Measurements from ENCODE around the gene IGFBP5.

The IGFBP5 gene

GRCh38 chr2:216687111-216687510 is 8.2 kb downstream of the IGFBP5 start:
- DNase-seq: no peak

DNA sequence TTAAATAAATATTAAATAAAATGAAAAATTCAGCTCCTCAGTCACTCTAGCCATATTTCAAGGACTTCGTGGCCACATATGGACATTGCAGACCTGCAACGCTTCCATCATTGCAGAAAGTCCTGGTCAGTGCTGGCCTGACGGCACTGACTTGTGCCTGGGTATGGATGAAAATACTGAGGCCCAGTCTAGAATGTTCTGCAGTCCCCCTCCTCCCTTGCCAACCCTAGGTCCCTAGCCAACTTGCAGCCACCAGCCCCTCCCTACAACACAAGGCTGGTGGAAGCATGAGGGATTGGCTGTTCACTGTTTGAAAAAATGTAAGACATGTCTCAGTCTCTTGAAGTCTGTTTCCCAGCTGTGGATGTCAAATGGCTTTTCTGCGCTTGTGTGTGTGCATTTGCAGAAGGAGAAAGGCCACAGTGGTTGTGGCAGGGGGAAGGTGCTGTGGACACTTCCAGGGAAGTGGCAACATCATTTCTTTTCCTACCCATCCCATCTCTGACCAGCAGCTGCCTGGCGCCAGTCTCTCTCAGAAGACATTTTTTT is 9.9 kb downstream of the IGFBP5 start:
- DNase-seq: no peak

DNA sequence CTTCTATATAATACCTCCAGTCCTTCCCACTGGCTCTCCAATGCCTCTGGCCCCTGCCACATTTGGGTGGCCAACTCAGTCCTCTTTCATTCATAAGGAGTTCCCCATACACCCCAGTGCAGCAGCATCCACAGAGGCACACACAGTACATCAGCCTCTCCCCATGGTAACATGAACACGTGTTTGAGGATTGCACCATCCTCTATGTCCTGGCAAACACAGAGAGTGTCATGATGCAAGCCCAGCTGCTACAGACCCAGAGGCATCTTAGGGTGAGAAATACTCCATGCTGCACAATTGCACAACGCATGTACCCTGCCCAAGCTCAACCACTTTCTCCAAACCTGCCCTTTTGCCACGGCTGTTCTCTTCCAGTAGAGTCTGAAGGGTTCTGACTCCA is 11.5 kb downstream of the IGFBP5 start:
- DNase-seq: no peak

DNA sequence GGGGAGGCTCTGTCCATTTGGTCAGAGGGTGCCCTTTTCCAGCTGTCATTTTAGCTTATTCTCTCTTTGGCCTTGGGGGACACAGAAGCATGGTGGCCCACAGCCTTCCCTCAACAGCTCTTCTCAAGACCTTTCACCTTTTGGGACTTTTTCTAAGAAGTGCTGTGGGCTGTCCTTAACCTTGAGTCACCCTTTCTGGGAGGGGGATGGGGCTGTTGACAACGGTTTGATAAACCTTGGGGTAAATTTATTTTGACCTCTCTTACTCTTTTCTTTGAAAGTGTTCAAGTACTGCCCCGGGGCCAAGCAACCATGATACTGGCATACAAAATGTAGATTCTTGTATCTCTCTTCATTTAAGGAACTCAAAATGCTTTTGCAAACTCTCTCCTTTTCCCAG is 13.7 kb downstream of the IGFBP5 start:
- DNase-seq: no peak

GRCh38 chr2:216680951-216681629 is 14.3 kb downstream of the IGFBP5 start:
- DNase-seq: no peak

- no peak for DNase-seq
These were observed 15.7 kb downstream of the IGFBP5 start for GRCh38 chr2:216679658-216680024.

DNA sequence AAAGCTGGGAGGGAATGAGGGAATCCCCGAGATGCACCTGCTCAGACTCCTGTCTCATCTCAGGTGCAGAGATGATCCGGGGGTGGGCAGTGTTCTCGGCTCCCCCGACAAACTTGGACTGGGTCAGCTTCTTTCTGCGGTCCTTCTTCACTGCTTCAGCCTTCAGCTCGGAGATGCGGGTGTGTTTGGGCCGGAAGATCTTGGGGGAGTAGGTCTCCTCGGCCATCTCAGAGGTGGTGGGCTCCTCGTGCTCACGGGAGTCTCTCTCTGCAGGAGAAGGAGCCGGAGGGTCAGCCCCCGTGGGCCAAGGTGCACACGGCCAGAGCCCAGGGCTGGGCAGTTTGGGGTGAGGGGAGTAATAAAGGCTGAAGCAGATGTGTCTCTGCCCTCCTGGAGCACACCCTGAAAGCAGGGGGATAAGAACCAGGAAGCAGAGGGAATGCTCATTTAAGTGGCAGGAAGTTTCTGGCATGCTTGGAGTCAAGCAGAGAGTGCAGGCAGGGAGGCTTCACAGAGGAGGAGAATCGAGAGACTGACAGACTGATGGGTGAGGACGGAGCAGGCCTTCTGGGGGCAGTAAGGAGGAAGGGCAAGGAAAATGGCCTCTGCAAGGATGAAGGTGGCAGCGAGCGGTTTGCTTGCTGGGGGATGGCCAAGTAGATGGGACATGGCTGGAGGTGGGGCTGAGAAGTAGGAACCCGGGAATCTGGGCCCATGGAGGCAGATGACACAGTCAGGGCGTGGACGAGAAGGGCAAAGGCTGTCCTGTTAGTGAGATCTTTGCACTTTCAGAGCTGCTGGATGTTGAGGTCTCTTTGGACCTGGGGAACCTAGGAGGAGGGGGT is 16.3 kb downstream of the IGFBP5 start:
- no peak for DNase-seq

- no peak for DNase-seq
These were observed 17.3 kb downstream of the IGFBP5 start for GRCh38 chr2:216678098-216678465.

- DNase-seq: no peak
These were observed 17.8 kb downstream of the IGFBP5 start for GRCh38 chr2:216677439-216678097.

GRCh38 chr2:216676630-216677029 is 18.7 kb downstream of the IGFBP5 start:
- DNase-seq: no peak

GRCh38 chr2:216674376-216674775 is 21.0 kb downstream of the IGFBP5 start:
- no peak for DNase-seq

DNA sequence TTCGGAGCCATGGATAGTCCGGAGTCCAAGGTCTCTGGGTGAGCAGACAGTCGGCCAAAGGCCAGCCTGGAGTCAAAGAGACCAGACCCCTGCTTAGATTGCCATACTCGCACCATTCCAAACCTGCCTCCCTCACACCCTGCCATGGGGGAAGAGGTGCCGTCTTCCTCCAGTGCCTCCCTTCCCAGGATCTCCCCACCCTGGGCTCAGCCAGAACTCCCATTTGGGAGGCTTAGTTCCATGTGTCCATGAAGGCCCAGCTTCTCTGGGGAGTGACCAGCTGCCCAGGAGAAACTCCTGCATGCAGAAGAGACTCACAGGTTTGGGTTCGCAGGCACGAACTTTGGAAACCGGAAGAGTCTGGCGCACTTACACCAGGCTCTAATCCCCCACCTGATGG is 21.7 kb downstream of the IGFBP5 start:
- DNase-seq: no peak

- no peak for DNase-seq
These were observed 22.3 kb downstream of the IGFBP5 start for GRCh38 chr2:216673021-216673420.

- no peak for DNase-seq
These were observed 22.9 kb downstream of the IGFBP5 start for GRCh38 chr2:216672466-216672865.

- DNase-seq: no peak
These were observed 23.5 kb downstream of the IGFBP5 start for GRCh38 chr2:216671791-216672343.

DNA sequence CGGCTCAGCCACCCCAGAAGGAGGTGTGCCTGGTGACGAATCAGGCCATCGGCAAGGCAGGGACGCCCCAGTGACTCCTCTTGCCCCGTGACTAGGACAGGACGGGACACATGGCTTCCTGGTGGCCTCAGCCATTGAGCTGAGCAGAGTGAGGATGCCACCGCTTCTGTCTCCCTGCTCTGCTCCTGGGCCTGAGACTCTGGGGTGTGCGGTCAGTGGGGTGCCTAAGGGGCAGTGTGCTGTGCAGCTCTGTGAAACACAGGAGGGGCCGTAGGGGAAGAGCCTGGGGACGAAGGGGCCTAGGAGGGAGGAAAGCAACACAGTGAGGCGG is 24.3 kb downstream of the IGFBP5 start:
- DNase-seq: no peak

DNA sequence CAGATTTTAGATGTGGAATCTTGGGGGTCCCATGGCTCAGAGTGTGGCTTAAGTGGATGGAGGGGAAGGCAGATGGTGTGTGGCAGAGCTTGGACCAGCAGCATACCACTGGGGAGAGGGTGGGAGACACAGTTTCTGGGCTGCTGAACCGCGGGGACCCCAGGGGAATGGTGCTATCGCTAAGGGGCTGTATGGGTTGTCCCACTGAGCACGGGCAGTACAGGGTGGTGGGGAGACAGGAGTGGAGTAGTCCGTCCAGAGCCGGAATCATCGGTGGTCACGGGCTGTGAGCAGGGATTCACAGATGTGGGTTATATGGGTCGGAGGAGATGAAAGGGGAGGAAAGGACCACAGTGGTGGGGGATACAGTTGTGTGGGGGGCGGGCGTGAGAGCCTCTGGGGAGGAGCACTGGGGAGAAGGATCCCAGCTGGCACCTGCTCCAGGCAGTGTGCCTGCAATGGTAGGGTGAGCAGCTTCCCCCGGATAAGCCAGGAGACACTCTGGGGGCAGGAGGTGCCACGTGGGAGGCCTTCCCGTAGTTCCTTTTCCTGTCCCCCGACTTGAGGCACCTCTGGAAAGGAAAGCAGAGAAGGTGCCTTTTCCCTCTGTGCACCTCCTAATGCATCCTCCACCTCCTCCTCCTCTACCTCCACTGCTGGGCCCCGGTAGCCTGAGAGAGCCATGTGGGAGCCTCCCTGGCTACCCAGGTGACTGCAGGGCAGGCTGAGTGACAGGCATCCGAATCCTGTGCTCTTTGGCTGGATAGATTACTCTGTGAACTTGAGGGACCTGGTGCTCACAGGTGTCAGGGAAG is 24.9 kb downstream of the IGFBP5 start:
- DNase-seq: no peak

GRCh38 chr2:216666461-216667233 is 28.7 kb downstream of the IGFBP5 start:
- DNase-seq: peak; percentile 17

DNA sequence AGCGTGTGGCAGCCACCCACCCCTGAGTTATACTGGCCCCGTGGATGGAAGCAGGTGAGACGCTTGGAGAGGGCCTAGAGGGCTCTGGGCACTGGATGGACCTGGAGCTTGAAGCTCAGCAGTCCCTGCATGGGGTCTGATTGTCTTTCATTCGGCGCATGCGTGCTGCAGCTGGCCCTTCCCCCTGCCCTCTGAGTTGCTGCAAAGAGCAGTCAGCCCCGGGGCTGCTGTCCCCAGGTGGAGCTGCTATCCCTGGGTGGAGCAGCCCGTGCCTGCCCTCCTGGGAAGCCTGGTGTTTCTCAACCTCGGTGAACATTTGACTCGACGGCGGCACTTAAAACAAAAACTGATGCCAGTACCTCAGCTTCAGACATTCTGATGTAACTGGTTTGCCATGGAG is 29.6 kb downstream of the IGFBP5 start:
- peak; percentile 27 for DNase-seq

- peak; percentile 50 for DNase-seq
These were observed 30.1 kb downstream of the IGFBP5 start for GRCh38 chr2:216665242-216665641.

DNA sequence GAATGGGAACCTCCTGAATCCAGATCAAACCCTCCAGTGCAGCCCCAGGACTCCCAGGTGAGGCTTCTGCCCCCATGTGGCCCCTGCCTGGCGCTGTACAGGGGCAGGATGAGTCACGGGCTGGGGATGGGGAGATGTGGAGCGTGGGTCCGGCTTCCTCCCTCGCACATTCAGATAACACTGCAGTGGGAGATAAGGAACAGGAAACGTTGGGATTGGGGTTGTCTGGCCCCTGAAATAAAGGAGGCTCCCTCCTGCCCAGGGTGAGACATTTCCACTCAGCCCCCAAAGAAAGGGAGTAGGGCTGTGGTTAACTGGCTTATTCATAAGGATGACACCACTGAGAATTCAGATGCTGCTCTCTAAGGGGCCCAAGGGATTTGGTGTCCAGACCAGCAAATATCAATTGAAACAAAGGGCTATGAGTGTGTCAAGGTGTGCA is 30.7 kb downstream of the IGFBP5 start:
- no peak for DNase-seq

DNA sequence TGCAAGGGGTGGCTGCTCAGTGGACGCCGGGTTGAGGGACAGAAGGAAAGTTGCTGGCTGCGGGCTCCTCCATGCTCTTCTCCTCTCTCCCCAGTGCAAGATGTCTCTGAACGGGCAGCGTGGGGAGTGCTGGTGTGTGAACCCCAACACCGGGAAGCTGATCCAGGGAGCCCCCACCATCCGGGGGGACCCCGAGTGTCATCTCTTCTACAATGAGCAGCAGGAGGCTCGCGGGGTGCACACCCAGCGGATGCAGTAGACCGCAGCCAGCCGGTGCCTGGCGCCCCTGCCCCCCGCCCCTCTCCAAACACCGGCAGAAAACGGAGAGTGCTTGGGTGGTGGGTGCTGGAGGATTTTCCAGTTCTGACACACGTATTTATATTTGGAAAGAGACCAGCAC is 31.5 kb downstream of the IGFBP5 start:
- no peak for DNase-seq
